Measurements from ENCODE around the gene CLDN6. TPM values are rescaled to one million over a fixed set of nuclear protein-coding genes. Genes with fewer than 3 reads are reported as not detected.

Gene CLDN6
- total RNA-seq, 1 donor from 2014 or later: 31.1 TPM

- Mint-ChIP-seq H3K27me3 (ENCODE audit: unreplicated experiment) (peaks cover 6% of the 10 kb centered on the region), H3K4me1 (ENCODE audit: low read depth, unreplicated experiment) (peaks cover 5% of the 10 kb centered on the region), H3K27ac (ENCODE audit: unreplicated experiment) (peak overlapping the region; percentile 54), H3K36me3 (ENCODE audit: unreplicated experiment) (no peaks in the 10 kb centered on the region), H3K9me3 (ENCODE audit: unreplicated experiment) (peaks cover 3% of the 10 kb centered on the region), H3K4me3 (ENCODE audit: unreplicated experiment) (peak overlapping the region; percentile 68)
- no peak for DNase-seq
- no peak for TF ChIP-seq CTCF (IDR thresholded peaks at IDR 0.05; ENCODE audit: partially characterized antibody, unreplicated experiment)
These were observed 36.1 kb downstream of the CLDN6 start for GRCh38 chr16:2981899-2982250.

- Mint-ChIP-seq H3K36me3 (ENCODE audit: unreplicated experiment) (no peaks in the 10 kb centered on the region), H3K27me3 (ENCODE audit: unreplicated experiment) (peaks cover 5% of the 10 kb centered on the region), H3K27ac (ENCODE audit: unreplicated experiment) (peak overlapping the region; percentile 59), H3K9me3 (ENCODE audit: unreplicated experiment) (peaks cover 3% of the 10 kb centered on the region), H3K4me3 (ENCODE audit: unreplicated experiment) (peak overlapping the region; percentile 68), H3K4me1 (ENCODE audit: low read depth, unreplicated experiment) (peaks cover 5% of the 10 kb centered on the region)
- no peak for DNase-seq
- TF ChIP-seq CTCF (IDR thresholded peaks at IDR 0.05; ENCODE audit: partially characterized antibody, unreplicated experiment): no peak
These were observed 36.6 kb downstream of the CLDN6 start for GRCh38 chr16:2981177-2981898.

- H3K27ac Mint-ChIP-seq (ENCODE audit: unreplicated experiment): peak within 1 kb of the TSS; percentile 59
- peak; percentile 93 for DNase-seq
- H3K36me3 Mint-ChIP-seq (ENCODE audit: unreplicated experiment): no peaks in the 10 kb centered on the region
- no peak for TF ChIP-seq CTCF (IDR thresholded peaks at IDR 0.05; ENCODE audit: partially characterized antibody, unreplicated experiment)
- H3K4me3 Mint-ChIP-seq (ENCODE audit: unreplicated experiment): peak within 1 kb of the TSS; percentile 68
- peaks cover 5% of the 10 kb centered on the region for H3K27me3 Mint-ChIP-seq (ENCODE audit: unreplicated experiment)
- peaks cover 5% of the 10 kb centered on the region for H3K4me1 Mint-ChIP-seq (ENCODE audit: low read depth, unreplicated experiment)
- peaks cover 3% of the 10 kb centered on the region for H3K9me3 Mint-ChIP-seq (ENCODE audit: unreplicated experiment)
These were observed 37.5 kb downstream of the CLDN6 start, which contains the start of gene PKMYT1 for GRCh38 chr16:2980227-2981176. PKMYT1 (minus strand) TSS chr16:2980446; CDS start chr16:2979657, 789 bp downstream.

GRCh38 chr16:2979669-2980226 lies 38.2 kb downstream of the CLDN6 start:
- Mint-ChIP-seq H3K4me3 (ENCODE audit: unreplicated experiment) (peak overlapping the region; percentile 65), H3K27ac (ENCODE audit: unreplicated experiment) (no peak overlapping the region)

More at GRCh38 chr16:2979669-2980226, 38.2 kb downstream of the CLDN6 start:
- no peak for DNase-seq
- H3K27me3 Mint-ChIP-seq (ENCODE audit: unreplicated experiment): peaks cover 3% of the 10 kb centered on the region
- H3K4me1 Mint-ChIP-seq (ENCODE audit: low read depth, unreplicated experiment): peaks cover 5% of the 10 kb centered on the region
- no peaks in the 10 kb centered on the region for H3K36me3 Mint-ChIP-seq (ENCODE audit: unreplicated experiment)
- H3K9me3 Mint-ChIP-seq (ENCODE audit: unreplicated experiment): peaks cover 3% of the 10 kb centered on the region
- no peak for TF ChIP-seq CTCF (IDR thresholded peaks at IDR 0.05; ENCODE audit: partially characterized antibody, unreplicated experiment)

Measured in glutamatergic neuron (in vitro differentiated cells).